A549 (cell line): ENCODE measurements around the gene SEMA3A. TPM values are rescaled to one million over a fixed set of nuclear protein-coding genes. Genes with fewer than 3 reads are reported as not detected.
A peak's percentile ranks its signal among the peaks of the same experiment; 100 is the strongest.

Experiments
- ATAC-seq, 2 experiments: fragments of 200-7000 bp in 1 of 2; fragments of >200 bp in 1 of 2; cut with Nextera tagmentation in 1 of 2; cut with Tn5 transposase in 1 of 2; 3 replicates each; pipeline versions ENCODE4 v1.8.0 to v1.9.1; 2018 to 2020; ENCODE audit warnings: mild to moderate bottlenecking in 1 of 2, moderate library complexity in 1 of 2
- CTCF ChIA-PET: fragments of 300-600 bp; sonication (Branson Sonifier 250); formaldehyde crosslinking; extraction: SDS; loops from one replicate; lab custom pipeline; 2021; ENCODE audit warnings: antibody characterized with exemption, inconsistent platforms; lab: Yijun Ruan, JAX
- POLR2A ChIA-PET: fragments of 350-600 bp; formaldehyde crosslinking; extraction: SDS; loops from one replicate; lab custom pipeline; 2021; ENCODE audit warnings: antibody characterized with exemption, inconsistent platforms; lab: Yijun Ruan, JAX
- DNase-seq, 2 experiments: peaks; one replicate each; pipeline versions ENCODE4 v3.0.0 to v3.0.0-alpha.2; 2011 to 2016; ENCODE audit warnings: low read depth in 1 of 2, low spot score in 1 of 2
- FAIRE-seq: peaks from 2 replicates; lab custom pipeline; 2011; peaks lifted over from hg19 to GRCh38; lab: Jason Lieb, UNC
- H3K27ac ChIP-seq, 2 experiments: fragments of >200 bp; sonication (Bioruptor Twin); formaldehyde crosslinking; 3 replicates each; pipeline ENCODE4 v1.5.1; 2016 to 2017
- H3K4me1 ChIP-seq: fragments of >200 bp; sonication (Bioruptor Twin); formaldehyde crosslinking; 3 replicates; pipeline ENCODE4 v1.6.1; 2016
- H3K4me2 ChIP-seq: fragments of >200 bp; sonication (Bioruptor Twin); formaldehyde crosslinking; 3 replicates; pipeline ENCODE4 v1.6.1; 2016
- H3K4me3 ChIP-seq: fragments of >200 bp; sonication (Bioruptor Twin); formaldehyde crosslinking; 3 replicates; pipeline ENCODE4 v1.5.1; 2016
- H3K9me3 ChIP-seq: fragments of >200 bp; sonication (Bioruptor Twin); formaldehyde crosslinking; 3 replicates; pipeline ENCODE4 v1.6.1; 2016
- BHLHE40 ChIP-seq: IDR thresholded peaks from 2 replicates; pipeline ENCODE4 v1.6.1; 2012; ENCODE audit warnings: low read depth, low read length, inconsistent platforms
- CBX8 ChIP-seq: fragments of 200-600 bp; sonication (generic); IDR thresholded peaks from 2 replicates; pipeline ENCODE4 v1.6.1; 2016
- FOSL2 ChIP-seq, 2 experiments: fragments of 450-650 bp in 1 of 2; fragments of >200 bp in 1 of 2; sonication (Bioruptor Twin) in 1 of 2; formaldehyde crosslinking; IDR thresholded peaks; 2 replicates each; pipeline versions ENCODE4 v1.5.0 to v1.6.1; 2016 to 2020; ENCODE audit warnings: mild to moderate bottlenecking in 1 of 2, moderate library complexity in 1 of 2
- FOXS1 ChIP-seq: fragments of 250-450 bp; sonication (Bioruptor Pico); IDR thresholded peaks from 2 replicates; pipeline ENCODE4 v1.5.0; 2020; ENCODE audit warnings: mild to moderate bottlenecking, moderate library complexity
- HOXB13 ChIP-seq: fragments of 250-450 bp; sonication (Bioruptor Pico); IDR thresholded peaks from 2 replicates; pipeline ENCODE4 v1.5.0; 2020; ENCODE audit warnings: low read depth, mild to moderate bottlenecking, moderate library complexity
- HOXB5 ChIP-seq: fragments of 250-450 bp; sonication (Bioruptor Pico); IDR thresholded peaks from 2 replicates; pipeline ENCODE4 v1.5.0; 2020; ENCODE audit warnings: mild to moderate bottlenecking, moderate library complexity
- JUN ChIP-seq, 2 experiments: fragments of >200 bp; sonication (Bioruptor Twin); formaldehyde crosslinking; IDR thresholded peaks; 2 replicates in 1 of 2; 3 replicates in 1 of 2; pipeline ENCODE4 v1.6.1; 2016 to 2017
- JUNB ChIP-seq: fragments of >200 bp; sonication (Bioruptor Twin); formaldehyde crosslinking; IDR thresholded peaks from 2 replicates; pipeline ENCODE4 v1.6.1; 2016
- KDM1A ChIP-seq: fragments of 200-600 bp; sonication (generic); IDR thresholded peaks from 2 replicates; pipeline ENCODE4 v1.6.1; 2016; ENCODE audit warnings: low read depth, mild to moderate bottlenecking
- MAZ ChIP-seq: fragments of 150-350 bp; IDR thresholded peaks from 2 replicates; pipeline ENCODE4 v1.6.1; 2014; ENCODE audit warnings: antibody characterized with exemption, low read depth, low read length, borderline replicate concordance
- MYC ChIP-seq: IDR thresholded peaks from 2 replicates; pipeline ENCODE4 v1.6.1; 2012; ENCODE audit warnings: mild to moderate bottlenecking, inconsistent platforms, low read length, improper control_type of control experiment, borderline replicate concordance
- NPAS2 ChIP-seq: fragments of 250-450 bp; sonication (Bioruptor Pico); IDR thresholded peaks from 2 replicates; pipeline ENCODE4 v1.8.0; 2022; ENCODE audit warnings: mild to moderate bottlenecking, moderate library complexity, borderline replicate concordance
- NR3C1 ChIP-seq: fragments of >200 bp; sonication (Bioruptor Twin); formaldehyde crosslinking; IDR thresholded peaks from 3 replicates; pipeline ENCODE4 v1.6.1; 2017
- PHF8 ChIP-seq: fragments of 200-600 bp; sonication (generic); IDR thresholded peaks from 2 replicates; pipeline ENCODE4 v1.6.1; 2016; ENCODE audit warnings: low read depth, mild to moderate bottlenecking, antibody characterized with exemption, moderate library complexity, borderline replicate concordance
- RAD21 ChIP-seq, 2 experiments: fragments of >200 bp in 1 of 2; sonication (Bioruptor Twin) in 1 of 2; formaldehyde crosslinking in 1 of 2; IDR thresholded peaks in 1 of 2; conservative IDR thresholded peaks in 1 of 2; 2 replicates in 1 of 2; 3 replicates in 1 of 2; pipeline ENCODE4 v1.6.1; 2012 to 2018; ENCODE audit warnings: inconsistent platforms in 1 of 2
- RFX5 ChIP-seq: fragments of 450-650 bp; IDR thresholded peaks from 2 replicates; pipeline ENCODE4 v1.7.1; 2014; ENCODE audit warnings: antibody characterized with exemption, mild to moderate bottlenecking, moderate library complexity
- SMC3 ChIP-seq: fragments of >200 bp; sonication (Bioruptor Twin); formaldehyde crosslinking; IDR thresholded peaks from 3 replicates; pipeline ENCODE4 v1.6.1; 2018; ENCODE audit warnings: inconsistent platforms
- TFCP2L1 ChIP-seq: fragments of 250-450 bp; sonication (Bioruptor Pico); IDR thresholded peaks from 2 replicates; pipeline ENCODE4 v1.5.0; 2021; ENCODE audit warnings: mild to moderate bottlenecking
- ZFP36 ChIP-seq: fragments of 450-650 bp; IDR thresholded peaks from 2 replicates; pipeline ENCODE4 v1.6.1; 2014; ENCODE audit warnings: borderline replicate concordance; ENCODE audit not compliant: partially characterized antibody
- ZNF302 ChIP-seq: fragments of 250-450 bp; sonication (Bioruptor Pico); IDR thresholded peaks from 2 replicates; pipeline ENCODE4 v1.9.0; 2021; ENCODE audit warnings: inconsistent platforms, mild to moderate bottlenecking, moderate library complexity
- WGBS: methylation state at CpG from one replicate; pipeline ENCODE4 v1.1.6; 2017; ENCODE audit errors: missing lambda C conversion rate; 5-methylcytosine and 5-hydroxymethylcytosine counted together
- polyA plus RNA-seq, 4 experiments: library from polyadenylated mRNA; depleted of rRNA in 3 of 4; stranded (reverse); fragments of >200 nt; fragmentation: RNase III in 1 of 4; extraction: RNeasy Plus Mini Kit Qiagen cat#74134 plus additional on column Dnase treatment in 1 of 4; gene quantifications; 2 replicates in 3 of 4; 3 replicates in 1 of 4; pipeline ENCODE4 v1.2.3, GENCODE V29; 2011 to 2017
- TF ChIP-seq, protein P1 (sequence below): fragments of 250-450 bp; sonication (Bioruptor Pico); IDR thresholded peaks from 2 replicates; pipeline ENCODE4 v1.5.0; 2021; ENCODE audit warnings: mild to moderate bottlenecking, moderate library complexity, borderline replicate concordance
- TF ChIP-seq, protein P2 (sequence below): fragments of >200 bp; sonication (Bioruptor Twin); formaldehyde crosslinking; IDR thresholded peaks from 3 replicates; pipeline ENCODE4 v1.5.1; 2016
- TF ChIP-seq, protein P3 (sequence below): fragments of 250-450 bp; sonication (Bioruptor Pico); IDR thresholded peaks from 2 replicates; pipeline ENCODE4 v1.5.0; 2020; ENCODE audit warnings: low read depth, mild to moderate bottlenecking, moderate library complexity
- TF ChIP-seq, protein P4 (sequence below): fragments of >200 bp; sonication (Bioruptor Twin); formaldehyde crosslinking; IDR thresholded peaks from 2 replicates; pipeline ENCODE4 v1.6.1; 2016
- TF ChIP-seq, protein P5 (sequence below): fragments of >200 bp; sonication (Bioruptor Twin); formaldehyde crosslinking; IDR thresholded peaks from 3 replicates; pipeline ENCODE4 v1.6.1; 2016

The SEMA3A gene
- polyA plus RNA-seq, 2 of the 4 experiments (the other 2 are of a cell fraction), result 3.6 to 19.1 TPM

DNA sequence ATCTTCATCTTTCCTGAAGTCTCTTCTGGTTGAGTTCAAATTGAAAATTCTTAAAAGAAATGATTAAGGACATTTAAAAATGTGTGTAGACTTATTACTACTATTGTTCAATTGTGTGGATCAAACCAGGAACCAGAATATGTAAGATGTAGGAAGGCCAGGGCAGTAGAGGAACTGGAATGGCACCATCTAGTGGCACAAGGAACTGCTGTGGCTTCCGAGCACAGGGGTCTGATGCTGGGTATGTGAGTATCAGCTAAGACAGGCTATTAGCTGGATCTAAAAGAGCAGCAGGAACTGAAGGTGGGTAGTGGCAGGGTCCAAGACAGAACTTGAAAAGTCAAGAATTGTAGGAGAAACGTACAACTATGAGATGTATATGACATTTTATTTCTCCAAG lies 247.3 kb downstream of the SEMA3A start:
- H3K4me1 ChIP-seq, result no peaks in the 10 kb centered on the region
- ChIA-PET POLR2A (no interaction called here), CTCF (interaction anchor here (0.6 to 6.0 kb wide), 5 partner anchors 12 to 1856 kb away, joined by 3 to 52 read pairs (median 5); no protein-coding TSS in a partner anchor)
- DNase-seq (peak; percentile 6 to 33), ATAC-seq (peak; percentile 70 to 78; a peak in 5 of 6 replicates), FAIRE-seq (peak; percentile 28)
- no peak overlapping the region for H3K4me3 ChIP-seq
- no peaks in the 10 kb centered on the region for H3K9me3 ChIP-seq
- H3K4me2 ChIP-seq, result no peak overlapping the region
- 58% methylated on average over 2 of the region's 2 CpGs for WGBS
- TF ChIP-seq, protein P1, sequence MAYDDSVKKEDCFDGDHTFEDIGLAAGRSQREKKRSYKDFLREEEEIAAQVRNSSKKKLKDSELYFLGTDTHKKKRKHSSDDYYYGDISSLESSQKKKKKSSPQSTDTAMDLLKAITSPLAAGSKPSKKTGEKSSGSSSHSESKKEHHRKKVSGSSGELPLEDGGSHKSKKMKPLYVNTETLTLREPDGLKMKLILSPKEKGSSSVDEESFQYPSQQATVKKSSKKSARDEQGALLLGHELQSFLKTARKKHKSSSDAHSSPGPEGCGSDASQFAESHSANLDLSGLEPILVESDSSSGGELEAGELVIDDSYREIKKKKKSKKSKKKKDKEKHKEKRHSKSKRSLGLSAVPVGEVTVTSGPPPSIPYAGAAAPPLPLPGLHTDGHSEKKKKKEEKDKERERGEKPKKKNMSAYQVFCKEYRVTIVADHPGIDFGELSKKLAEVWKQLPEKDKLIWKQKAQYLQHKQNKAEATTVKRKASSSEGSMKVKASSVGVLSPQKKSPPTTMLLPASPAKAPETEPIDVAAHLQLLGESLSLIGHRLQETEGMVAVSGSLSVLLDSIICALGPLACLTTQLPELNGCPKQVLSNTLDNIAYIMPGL (CRISPR knock-in tag), result no peak
- TF ChIP-seq HOXB13 (CRISPR knock-in tag) (no peak), NR3C1 (no peak), SMC3 (no peak), MYC (no peak), BHLHE40 (no peak), KDM1A (no peak), MAZ (no peak), JUN (IDR thresholded peaks at IDR 0.05) (no peak), FOXS1 (CRISPR knock-in tag) (no peak), TFCP2L1 (CRISPR knock-in tag) (no peak), NPAS2 (no peak)
- TF ChIP-seq, protein P2, sequence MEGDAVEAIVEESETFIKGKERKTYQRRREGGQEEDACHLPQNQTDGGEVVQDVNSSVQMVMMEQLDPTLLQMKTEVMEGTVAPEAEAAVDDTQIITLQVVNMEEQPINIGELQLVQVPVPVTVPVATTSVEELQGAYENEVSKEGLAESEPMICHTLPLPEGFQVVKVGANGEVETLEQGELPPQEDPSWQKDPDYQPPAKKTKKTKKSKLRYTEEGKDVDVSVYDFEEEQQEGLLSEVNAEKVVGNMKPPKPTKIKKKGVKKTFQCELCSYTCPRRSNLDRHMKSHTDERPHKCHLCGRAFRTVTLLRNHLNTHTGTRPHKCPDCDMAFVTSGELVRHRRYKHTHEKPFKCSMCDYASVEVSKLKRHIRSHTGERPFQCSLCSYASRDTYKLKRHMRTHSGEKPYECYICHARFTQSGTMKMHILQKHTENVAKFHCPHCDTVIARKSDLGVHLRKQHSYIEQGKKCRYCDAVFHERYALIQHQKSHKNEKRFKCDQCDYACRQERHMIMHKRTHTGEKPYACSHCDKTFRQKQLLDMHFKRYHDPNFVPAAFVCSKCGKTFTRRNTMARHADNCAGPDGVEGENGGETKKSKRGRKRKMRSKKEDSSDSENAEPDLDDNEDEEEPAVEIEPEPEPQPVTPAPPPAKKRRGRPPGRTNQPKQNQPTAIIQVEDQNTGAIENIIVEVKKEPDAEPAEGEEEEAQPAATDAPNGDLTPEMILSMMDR, result no peak
- TF ChIP-seq, protein P3, sequence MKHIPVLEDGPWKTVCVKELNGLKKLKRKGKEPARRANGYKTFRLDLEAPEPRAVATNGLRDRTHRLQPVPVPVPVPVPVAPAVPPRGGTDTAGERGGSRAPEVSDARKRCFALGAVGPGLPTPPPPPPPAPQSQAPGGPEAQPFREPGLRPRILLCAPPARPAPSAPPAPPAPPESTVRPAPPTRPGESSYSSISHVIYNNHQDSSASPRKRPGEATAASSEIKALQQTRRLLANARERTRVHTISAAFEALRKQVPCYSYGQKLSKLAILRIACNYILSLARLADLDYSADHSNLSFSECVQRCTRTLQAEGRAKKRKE (CRISPR knock-in tag), result no peak
- no peak overlapping the region for H3K27ac ChIP-seq

DNA sequence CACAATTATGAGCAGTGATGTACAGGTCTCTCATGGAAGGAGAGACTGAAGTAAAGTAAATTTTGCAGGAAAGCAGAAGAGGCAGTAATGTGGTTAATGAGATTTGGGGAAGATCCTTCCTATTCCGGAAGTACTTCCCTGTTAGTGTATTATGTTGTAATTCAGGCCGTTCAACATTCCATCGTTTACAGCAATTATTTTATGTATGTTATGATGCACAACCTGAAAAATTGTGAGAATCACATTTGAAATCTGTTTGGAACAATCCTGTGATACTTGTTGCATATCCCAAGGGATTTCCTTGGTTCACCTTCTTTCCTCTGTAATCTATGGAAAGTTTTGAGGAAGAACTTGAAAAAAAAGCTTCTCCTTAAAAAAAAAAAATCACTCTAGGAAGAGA lies 247.8 kb downstream of the SEMA3A start:
- no peak for FAIRE-seq
- TF ChIP-seq CBX8 (no peak), FOSL2 (IDR thresholded peaks at IDR 0.05) (no peak), FOSL2 (CRISPR knock-in tag; IDR thresholded peaks at IDR 0.05) (no peak), HOXB5 (CRISPR knock-in tag) (no peak), ZNF302 (CRISPR knock-in tag) (no peak), PHF8 (no peak), JUNB (no peak), RFX5 (no peak), MAZ (no peak), HOXB13 (CRISPR knock-in tag) (no peak), SMC3 (no peak), TFCP2L1 (CRISPR knock-in tag) (no peak), ZFP36 (no peak), RAD21 (conservative IDR thresholded peaks at IDR 0.05 in 1 of 2, IDR thresholded peaks at IDR 0.05 in 1 of 2) (no peak)
- TF ChIP-seq, protein P2, result no peak
- TF ChIP-seq, protein P4, sequence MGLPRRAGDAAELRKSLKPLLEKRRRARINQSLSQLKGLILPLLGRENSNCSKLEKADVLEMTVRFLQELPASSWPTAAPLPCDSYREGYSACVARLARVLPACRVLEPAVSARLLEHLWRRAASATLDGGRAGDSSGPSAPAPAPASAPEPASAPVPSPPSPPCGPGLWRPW, result no peak
- TF ChIP-seq, protein P3 (CRISPR knock-in tag), result no peak
- TF ChIP-seq, protein P5, sequence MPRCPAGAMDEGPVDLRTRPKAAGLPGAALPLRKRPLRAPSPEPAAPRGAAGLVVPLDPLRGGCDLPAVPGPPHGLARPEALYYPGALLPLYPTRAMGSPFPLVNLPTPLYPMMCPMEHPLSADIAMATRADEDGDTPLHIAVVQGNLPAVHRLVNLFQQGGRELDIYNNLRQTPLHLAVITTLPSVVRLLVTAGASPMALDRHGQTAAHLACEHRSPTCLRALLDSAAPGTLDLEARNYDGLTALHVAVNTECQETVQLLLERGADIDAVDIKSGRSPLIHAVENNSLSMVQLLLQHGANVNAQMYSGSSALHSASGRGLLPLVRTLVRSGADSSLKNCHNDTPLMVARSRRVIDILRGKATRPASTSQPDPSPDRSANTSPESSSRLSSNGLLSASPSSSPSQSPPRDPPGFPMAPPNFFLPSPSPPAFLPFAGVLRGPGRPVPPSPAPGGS, result no peak
- H3K4me3 ChIP-seq, result no peak overlapping the region
- POLR2A ChIA-PET, result no interaction called here
- no peaks in the 10 kb centered on the region for H3K4me1 ChIP-seq
- CTCF ChIA-PET, result interaction anchor here (1.1 to 6.0 kb wide), 3 partner anchors 11 to 1078 kb away, joined by 4 to 52 read pairs (median 5); no protein-coding TSS in a partner anchor
- ATAC-seq, result no peak
- H3K4me2 ChIP-seq, result no peak overlapping the region
- no peak overlapping the region for H3K27ac ChIP-seq
- WGBS, result 72% methylated on average over 3 of the region's 3 CpGs
- H3K9me3 ChIP-seq, result no peaks in the 10 kb centered on the region
- no peak for DNase-seq
